ENCODE measurements around the gene WDR88.

Gene WDR88

DNA sequence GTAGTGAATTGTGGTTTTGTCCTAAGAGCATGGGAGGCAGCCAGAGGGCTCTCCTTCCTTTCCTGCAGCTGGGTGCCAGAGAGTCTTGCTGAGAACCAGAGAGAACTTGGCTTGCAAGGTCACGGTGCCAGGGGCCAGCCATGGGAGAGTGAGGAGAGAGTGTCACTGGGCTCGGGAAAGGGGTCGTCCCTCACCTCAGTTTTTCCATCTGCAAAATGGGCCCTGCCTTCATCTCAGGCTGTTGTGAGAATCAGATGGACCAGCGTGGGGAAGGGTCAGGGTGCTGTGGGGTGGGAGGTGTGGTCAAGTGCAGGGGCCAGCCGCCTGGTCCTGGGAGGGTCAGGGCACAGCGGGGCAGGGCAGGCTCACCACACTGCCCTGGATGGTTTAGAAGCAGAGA lies 69.6 kb downstream of the WDR88 start:
- DNase-seq (ENCODE audit: extremely low read depth, low read depth): no peak
- TF ChIP-seq, protein P1, sequence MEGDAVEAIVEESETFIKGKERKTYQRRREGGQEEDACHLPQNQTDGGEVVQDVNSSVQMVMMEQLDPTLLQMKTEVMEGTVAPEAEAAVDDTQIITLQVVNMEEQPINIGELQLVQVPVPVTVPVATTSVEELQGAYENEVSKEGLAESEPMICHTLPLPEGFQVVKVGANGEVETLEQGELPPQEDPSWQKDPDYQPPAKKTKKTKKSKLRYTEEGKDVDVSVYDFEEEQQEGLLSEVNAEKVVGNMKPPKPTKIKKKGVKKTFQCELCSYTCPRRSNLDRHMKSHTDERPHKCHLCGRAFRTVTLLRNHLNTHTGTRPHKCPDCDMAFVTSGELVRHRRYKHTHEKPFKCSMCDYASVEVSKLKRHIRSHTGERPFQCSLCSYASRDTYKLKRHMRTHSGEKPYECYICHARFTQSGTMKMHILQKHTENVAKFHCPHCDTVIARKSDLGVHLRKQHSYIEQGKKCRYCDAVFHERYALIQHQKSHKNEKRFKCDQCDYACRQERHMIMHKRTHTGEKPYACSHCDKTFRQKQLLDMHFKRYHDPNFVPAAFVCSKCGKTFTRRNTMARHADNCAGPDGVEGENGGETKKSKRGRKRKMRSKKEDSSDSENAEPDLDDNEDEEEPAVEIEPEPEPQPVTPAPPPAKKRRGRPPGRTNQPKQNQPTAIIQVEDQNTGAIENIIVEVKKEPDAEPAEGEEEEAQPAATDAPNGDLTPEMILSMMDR (IDR thresholded peaks at IDR 0.05; ENCODE audit: low read depth, low read length): no peak

DNA sequence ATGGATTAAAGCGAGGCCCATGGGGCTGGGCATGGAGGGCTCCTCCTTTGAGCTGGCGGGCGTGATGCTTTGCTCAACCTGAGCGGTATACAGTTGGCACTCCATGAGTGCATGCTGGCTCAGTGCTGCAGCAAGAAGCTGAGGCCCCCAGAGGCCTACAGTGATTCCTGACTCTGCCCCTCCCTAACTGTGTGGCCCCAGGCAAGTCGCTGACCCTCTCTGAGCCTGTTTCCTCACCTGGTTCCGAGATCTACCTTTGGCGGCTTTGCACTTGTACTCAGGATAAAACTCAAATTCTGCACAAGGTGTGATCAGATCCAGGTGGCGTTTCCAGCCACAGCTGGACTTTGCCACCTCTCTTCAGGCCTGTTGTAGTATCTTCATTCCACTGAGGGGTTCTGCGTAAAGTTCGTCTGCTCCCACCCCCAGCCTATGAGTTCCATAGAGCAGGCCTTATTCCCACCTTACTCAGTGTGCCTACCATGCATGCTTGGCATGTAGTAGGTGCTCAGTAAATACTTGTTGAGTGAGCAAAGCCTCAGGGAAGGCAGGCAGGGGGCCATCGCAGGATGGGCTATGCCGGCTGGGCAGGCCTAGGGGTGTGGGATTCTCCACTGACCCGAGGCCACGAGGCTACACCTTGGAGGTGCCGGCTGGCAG lies 70.1 kb downstream of the WDR88 start:
- DNase-seq (ENCODE audit: extremely low read depth, low read depth): no peak
- TF ChIP-seq, protein P1 (IDR thresholded peaks at IDR 0.05; ENCODE audit: low read depth, low read length): no peak

DNA sequence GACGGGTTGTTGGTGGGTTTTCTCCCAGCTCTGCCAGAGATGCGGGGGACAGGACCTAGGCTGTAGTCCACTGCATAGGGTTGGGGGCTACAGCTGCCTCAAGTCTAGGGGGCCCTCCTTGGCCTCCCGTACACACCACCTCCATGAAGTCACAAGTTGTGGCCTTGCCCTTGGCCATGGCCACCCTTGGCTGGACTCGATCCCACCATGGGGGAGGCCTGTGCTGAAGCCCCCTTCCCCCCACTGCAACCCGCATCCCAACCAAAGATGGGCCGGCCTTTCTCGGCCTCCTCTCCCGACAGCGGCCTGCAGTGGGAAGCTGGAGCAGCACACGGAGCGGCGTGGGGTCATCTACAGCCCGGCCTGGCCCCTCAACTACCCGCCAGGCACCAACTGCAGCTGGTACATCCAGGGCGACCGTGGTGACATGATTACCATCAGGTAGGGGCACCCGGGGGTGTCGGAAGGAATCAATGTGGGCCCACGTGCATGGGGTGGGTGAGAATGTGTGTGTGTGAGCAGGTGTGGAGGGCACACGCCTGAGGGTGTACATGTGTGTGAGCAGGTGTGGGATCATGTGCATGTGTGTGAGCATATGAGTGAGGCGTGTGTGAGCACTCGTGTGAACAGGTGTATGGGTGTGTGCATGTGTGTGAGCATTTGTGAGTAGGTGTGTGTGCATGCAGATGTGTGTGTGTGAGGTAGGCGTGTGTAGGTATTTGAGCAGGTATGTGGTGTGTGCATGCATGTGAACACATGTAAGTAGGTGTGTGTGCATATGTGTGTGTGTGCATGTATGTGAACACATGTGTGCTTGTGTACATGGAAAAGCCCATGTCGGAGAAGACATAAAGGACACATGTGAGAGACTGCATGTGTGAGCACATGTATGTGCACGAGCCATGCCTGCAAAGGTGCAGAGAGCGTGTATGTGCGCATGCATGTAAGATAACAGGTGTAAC lies 70.9 kb downstream of the WDR88 start:
- no peak for DNase-seq (ENCODE audit: extremely low read depth, low read depth)
- TF ChIP-seq, protein P1 (IDR thresholded peaks at IDR 0.05; ENCODE audit: low read depth, low read length): no peak

DNA sequence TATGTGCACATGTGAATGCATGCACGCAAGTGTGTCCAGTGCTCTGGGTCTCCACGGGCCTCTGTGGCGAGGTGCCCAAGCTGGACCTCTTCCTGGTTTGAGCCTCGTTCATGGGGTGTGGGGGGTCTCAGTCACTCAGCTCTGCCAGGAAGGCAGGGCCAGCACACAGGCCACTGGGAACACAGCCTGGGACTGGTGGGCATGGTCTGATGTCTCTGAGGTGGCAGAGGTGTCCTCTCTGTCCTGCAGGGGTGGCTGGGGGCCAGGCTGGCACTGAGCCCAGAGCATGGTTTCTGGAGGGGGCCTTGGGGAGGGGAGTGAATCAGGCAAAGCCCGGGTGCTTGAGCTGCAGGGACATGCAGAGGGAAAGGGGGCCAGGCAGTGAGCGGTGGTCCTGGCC lies 71.6 kb downstream of the WDR88 start:
- no peak for DNase-seq (ENCODE audit: extremely low read depth, low read depth)
- TF ChIP-seq, protein P1 (IDR thresholded peaks at IDR 0.05; ENCODE audit: low read depth, low read length): no peak

DNA sequence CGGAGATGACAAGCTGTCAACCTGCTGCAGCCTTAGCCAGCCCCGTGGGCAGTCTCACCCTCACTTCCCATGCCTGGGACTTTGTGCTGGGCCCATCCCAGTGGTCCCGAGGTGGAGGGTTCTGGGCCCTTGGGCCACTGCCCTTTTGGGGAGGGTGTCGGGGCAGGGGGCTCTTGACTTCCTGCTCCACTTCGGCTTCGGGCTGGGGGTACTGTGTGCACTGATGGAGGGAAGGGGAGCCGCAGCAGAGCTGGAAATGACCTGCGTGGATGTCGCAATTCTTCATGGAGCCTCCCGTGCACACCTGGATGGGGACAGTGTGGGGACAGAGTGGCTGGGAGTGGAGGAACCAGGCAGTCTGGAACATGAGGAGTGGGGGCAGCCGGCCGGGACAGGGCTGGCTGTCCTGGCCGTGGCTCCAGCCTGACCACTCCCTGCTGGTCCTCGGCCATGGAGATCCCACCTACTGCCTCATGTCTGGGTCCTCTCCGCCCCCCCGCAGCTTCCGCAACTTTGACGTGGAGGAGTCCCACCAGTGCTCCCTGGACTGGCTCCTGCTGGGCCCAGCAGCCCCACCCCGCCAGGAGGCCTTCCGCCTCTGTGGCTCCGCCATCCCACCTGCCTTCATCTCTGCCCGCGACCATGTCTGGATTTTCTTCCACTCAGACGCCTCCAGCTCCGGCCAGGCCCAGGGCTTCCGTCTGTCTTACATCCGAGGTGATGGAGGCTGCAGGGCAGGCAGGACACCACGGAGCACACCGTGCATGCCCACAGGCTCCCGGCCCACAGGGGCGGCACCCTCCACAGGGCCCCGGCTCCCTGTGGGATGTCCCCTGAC lies 72.4 kb downstream of the WDR88 start:
- DNase-seq (ENCODE audit: extremely low read depth, low read depth): no peak
- TF ChIP-seq, protein P1 (IDR thresholded peaks at IDR 0.05; ENCODE audit: low read depth, low read length): no peak

GRCh38 chr19:33205110-33205509 lies 73.2 kb downstream of the WDR88 start:
- TF ChIP-seq, protein P1 (IDR thresholded peaks at IDR 0.05; ENCODE audit: low read depth, low read length): no peak
- no peak for DNase-seq (ENCODE audit: extremely low read depth, low read depth)
